AG10803 (cell line): ENCODE data around the gene C3orf22.

ENCODE experiments used
- DNase-seq: peaks from one replicate; pipeline ENCODE4 v3.0.0; 2010; ENCODE audit warnings: low read depth
- H3K4me3 ChIP-seq: 2 replicates; pipeline ENCODE4 v1.5.1; 2011; ENCODE audit warnings: mild to moderate bottlenecking, low read length, control low read depth
- TF ChIP-seq, protein P1 (sequence below): conservative IDR thresholded peaks from 2 replicates; pipeline ENCODE4 v1.5.1; 2011; ENCODE audit warnings: mild to moderate bottlenecking, low read length, control low read depth, inconsistent platforms

The C3orf22 gene

DNA sequence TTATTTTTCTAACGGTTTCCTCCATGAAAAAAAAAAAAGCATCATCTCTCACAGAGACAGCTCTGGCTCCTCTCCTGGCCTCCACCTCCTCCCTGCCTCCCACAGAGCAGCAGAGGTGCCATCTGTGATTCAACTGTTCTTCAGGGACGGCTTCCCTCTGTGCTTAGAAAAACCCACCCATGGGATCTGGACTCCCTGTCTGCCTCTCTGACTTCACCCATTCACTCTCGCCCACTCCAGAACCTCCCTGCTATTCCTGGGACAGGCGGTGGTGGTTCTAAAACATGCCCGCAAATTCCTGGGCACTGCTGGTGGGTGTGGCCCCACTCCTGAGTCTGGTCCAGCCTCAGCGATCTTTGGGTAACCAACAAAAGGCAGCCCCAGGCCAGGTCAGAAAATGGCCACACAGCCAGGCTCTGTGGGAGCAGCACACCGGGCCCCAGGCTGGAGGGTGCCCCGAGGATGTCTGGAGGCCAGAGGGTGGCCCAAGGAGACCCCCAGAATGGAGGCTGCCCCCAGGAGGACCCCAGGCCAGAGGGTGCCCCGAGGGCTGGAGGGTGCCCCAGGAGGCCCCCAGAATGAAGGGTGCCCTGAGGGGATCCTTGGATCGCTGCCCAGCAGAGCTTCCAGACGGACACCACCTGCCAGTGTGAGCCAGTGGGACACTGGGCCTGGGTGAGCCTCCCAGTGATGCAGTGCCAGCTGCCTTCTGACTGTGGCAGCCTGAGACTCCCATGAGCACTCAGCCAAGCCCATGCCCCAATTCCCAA lies 37.4 kb downstream of the C3orf22 start:
- no peak for DNase-seq
- TF ChIP-seq, protein P1, sequence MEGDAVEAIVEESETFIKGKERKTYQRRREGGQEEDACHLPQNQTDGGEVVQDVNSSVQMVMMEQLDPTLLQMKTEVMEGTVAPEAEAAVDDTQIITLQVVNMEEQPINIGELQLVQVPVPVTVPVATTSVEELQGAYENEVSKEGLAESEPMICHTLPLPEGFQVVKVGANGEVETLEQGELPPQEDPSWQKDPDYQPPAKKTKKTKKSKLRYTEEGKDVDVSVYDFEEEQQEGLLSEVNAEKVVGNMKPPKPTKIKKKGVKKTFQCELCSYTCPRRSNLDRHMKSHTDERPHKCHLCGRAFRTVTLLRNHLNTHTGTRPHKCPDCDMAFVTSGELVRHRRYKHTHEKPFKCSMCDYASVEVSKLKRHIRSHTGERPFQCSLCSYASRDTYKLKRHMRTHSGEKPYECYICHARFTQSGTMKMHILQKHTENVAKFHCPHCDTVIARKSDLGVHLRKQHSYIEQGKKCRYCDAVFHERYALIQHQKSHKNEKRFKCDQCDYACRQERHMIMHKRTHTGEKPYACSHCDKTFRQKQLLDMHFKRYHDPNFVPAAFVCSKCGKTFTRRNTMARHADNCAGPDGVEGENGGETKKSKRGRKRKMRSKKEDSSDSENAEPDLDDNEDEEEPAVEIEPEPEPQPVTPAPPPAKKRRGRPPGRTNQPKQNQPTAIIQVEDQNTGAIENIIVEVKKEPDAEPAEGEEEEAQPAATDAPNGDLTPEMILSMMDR, result no peak
- no peak overlapping the region for H3K4me3 ChIP-seq

GRCh38 chr3:126519506-126520455 lies 39.0 kb downstream of the C3orf22 start:
- H3K4me3 ChIP-seq, result no peak overlapping the region
- TF ChIP-seq, protein P1, result no peak
- DNase-seq, result no peak

DNA sequence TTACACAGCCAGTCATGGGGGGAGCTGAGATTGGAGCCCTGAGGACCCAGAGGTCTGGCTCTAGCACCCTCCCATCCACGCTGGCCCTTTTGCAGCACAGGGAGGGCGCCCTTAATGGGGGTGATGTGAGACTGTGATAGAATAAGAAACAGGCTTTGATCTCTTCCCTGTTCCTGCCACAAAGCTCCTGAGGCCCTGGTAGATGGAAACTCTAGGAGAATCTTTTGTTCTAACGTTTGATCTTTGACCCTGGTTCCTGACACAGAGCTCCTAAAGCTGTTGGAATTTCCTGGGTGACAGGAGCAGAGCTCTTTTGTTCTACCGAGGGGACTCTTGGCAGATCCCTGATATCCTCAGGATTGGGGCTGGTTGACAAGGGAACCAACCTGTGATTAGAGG lies 40.0 kb downstream of the C3orf22 start:
- H3K4me3 ChIP-seq, result no peak overlapping the region
- TF ChIP-seq, protein P1, result no peak
- no peak for DNase-seq

DNA sequence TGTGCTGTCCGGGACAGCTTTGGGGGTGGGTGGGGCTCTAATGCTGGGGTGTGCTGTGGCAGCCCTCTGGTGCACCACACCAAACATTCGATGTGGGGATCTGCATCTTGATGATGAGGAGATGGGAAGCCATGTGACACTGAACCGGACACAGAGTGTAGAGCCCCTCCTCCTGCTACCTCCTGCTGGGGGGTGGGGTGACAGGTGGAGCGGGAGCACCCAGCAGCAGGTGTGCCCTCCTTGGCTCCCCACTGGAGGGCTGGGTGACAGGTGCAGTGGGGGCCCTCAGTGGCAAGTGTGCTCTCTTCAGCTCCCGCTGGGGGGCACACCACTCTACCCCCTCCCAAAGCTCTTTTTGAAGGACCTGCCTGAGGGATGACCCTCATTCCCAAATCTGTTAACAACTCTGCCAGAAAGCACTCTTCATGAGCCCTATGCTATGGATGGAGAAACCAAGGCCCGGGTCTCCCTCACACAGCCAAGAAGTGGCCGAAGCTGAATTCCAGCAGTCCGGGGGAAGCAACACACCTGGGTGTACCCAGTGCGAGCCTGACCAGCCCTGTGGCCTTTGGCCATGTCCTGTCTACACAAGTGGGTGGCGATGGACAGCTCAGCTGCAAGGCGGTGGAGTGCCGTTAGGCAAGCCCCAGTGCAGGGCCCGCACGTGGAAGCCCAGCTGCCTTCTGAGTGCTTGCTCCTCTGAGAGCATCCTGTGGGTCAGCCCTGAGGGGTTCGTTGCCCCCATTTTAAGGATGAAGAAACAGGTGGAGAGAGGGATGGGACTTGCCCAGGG lies 40.5 kb downstream of the C3orf22 start:
- no peak overlapping the region for H3K4me3 ChIP-seq
- TF ChIP-seq, protein P1, result no peak
- no peak for DNase-seq

DNA sequence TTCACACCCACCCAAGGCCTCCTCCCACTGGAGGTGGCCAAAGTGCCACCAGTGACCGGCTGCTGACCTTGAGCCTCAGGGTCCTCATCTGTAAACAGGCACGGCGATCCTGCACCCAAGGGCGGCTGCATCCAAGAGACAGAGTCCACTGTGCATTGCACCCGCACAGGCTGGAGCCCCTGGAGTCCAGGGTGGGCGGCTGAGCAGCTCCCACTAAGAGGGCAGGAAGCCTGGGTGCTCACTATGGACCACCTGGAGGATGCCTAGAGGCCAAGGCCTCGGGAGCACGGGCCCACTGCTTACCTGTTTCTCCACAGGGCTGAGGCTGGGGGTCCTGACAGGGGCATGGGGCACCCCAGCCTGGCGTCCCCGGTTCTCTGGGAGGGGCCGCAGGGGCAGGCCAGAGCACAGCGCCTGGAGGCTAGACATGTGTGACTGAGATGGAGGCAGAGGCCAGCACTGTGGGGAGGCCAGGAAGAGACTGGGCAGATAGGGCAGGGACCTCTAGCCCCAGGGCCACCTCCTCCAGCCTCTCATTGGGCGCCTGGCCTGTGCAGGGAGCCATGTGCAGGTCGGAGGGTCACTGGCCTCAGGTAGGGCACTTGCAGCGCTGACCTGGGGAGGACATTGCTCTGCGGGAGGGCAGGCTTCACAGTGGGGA lies 41.3 kb downstream of the C3orf22 start, which contains the start of gene UROC1:
TSS of gene UROC1 (minus strand) at position 483 of the 661 bp plus-strand sequence. CDS start at position 429, 54 bp downstream.
- TF ChIP-seq, protein P1, result no peak
- H3K4me3 ChIP-seq, result no peak within 1 kb of the TSS
- DNase-seq, result no peak

- DNase-seq, result no peak
- no peak overlapping the region for H3K4me3 ChIP-seq
- TF ChIP-seq, protein P1, result no peak
Measured at GRCh38 chr3:126516936-126517290, 41.8 kb downstream of the C3orf22 start.
